ENCODE results near the gene HMGCS2. TPM values are rescaled to one million over a fixed set of nuclear protein-coding genes. Genes with fewer than 3 reads are reported as not detected.
A peak's percentile ranks its signal among the peaks of the same experiment; 100 is the strongest.

The HMGCS2 gene
- total and polyA plus RNA-seq, 9 of the 15 experiments (the other 6 are each of a cell fraction or from before 2014, with no cell fraction given): 0.13 TPM; not detected in 8

GRCh38 chr1:119715542-119715941 is 53.2 kb downstream of the HMGCS2 start (continued):
- TF ChIP-seq RBM17 (IDR thresholded peaks at IDR 0.05; ENCODE audit: borderline replicate concordance, low read depth, low read length) (no peak), ZNF518B (CRISPR knock-in tag; IDR thresholded peaks at IDR 0.05) (no peak), MEIS2 (IDR thresholded peaks at IDR 0.05; ENCODE audit: partially characterized antibody) (peak; percentile 85), ZNF318 (IDR thresholded peaks at IDR 0.05; ENCODE audit: borderline replicate concordance in 1 of 2, low read depth in 1 of 2) (no peak), SNIP1 (IDR thresholded peaks at IDR 0.05; ENCODE audit: low read depth) (no peak), PHF8 (IDR thresholded peaks at IDR 0.05; ENCODE audit: borderline replicate concordance, low read length) (no peak), ZNF586 (CRISPR knock-in tag; conservative IDR thresholded peaks at IDR 0.05) (no peak), SAFB (IDR thresholded peaks at IDR 0.05; ENCODE audit: borderline replicate concordance, low read depth, low read length) (no peak), ZNF239 (CRISPR knock-in tag; IDR thresholded peaks at IDR 0.05) (no peak), ZNF133 (CRISPR knock-in tag; IDR thresholded peaks at IDR 0.05) (no peak), PTTG1 (tag; IDR thresholded peaks at IDR 0.05; ENCODE audit: low read depth) (no peak), SPI1 (IDR thresholded peaks at IDR 0.05; ENCODE audit: borderline replicate concordance, low read depth, low read length) (peak; percentile 7; the same call in 1 of the 2 replicates), CTCF (IDR thresholded peaks at IDR 0.05 in 2 of 3, conservative IDR thresholded peaks at IDR 0.05 in 1 of 3; ENCODE audit: insufficient read depth in 2 of 3, low read depth in 1 of 3, low read length in 3 of 3) (peak in 1 of 3 experiments; percentile 26; a peak in 1 of 6 replicates), MIER1 (IDR thresholded peaks at IDR 0.05; ENCODE audit: low read depth) (no peak), RFX7 (CRISPR knock-in tag; IDR thresholded peaks at IDR 0.05) (no peak)

Measured in K562 (cell line).